Measurements from ENCODE around the gene C1QTNF4.

GRCh38 chr11:47550288-47551047, 43.7 kb downstream of the C1QTNF4 start:
- TF ChIP-seq CTCF (IDR thresholded peaks at IDR 0.05; ENCODE audit: low read length) (no peak), EZH2 (IDR thresholded peaks at IDR 0.05; ENCODE audit: borderline replicate concordance, low read length) (no peak)
